ENCODE data around the gene CHPF.

- TF ChIP-seq CTCF (IDR thresholded peaks at IDR 0.05): no peak
- no peak for TF ChIP-seq POLR2A (IDR thresholded peaks at IDR 0.05)
Observed at GRCh38 chr2:219519526-219519916, 24.1 kb downstream of the CHPF start.
